ENCODE results near the gene JAK2.

Gene JAK2

GRCh38 chr9:5052838-5053237 lies 67.8 kb downstream of the JAK2 start:
- no peak for ATAC-seq
- TF ChIP-seq RARB (CRISPR knock-in tag; IDR thresholded peaks at IDR 0.05) (no peak), CSRNP3 (CRISPR knock-in tag; IDR thresholded peaks at IDR 0.05) (no peak), ARNTL (CRISPR knock-in tag; IDR thresholded peaks at IDR 0.05; ENCODE audit: borderline replicate concordance, low read depth) (no peak), ZNF8 (CRISPR knock-in tag; IDR thresholded peaks at IDR 0.05) (no peak), ZNF70 (CRISPR knock-in tag; IDR thresholded peaks at IDR 0.05) (no peak), BACH2 (CRISPR knock-in tag; IDR thresholded peaks at IDR 0.05; ENCODE audit: borderline replicate concordance) (no peak), POU6F1 (CRISPR knock-in tag; IDR thresholded peaks at IDR 0.05; ENCODE audit: borderline replicate concordance, low read depth) (no peak), ZFP3 (CRISPR knock-in tag; IDR thresholded peaks at IDR 0.05) (no peak), ESRRG (CRISPR knock-in tag; IDR thresholded peaks at IDR 0.05) (no peak), ZFP30 (CRISPR knock-in tag; IDR thresholded peaks at IDR 0.05) (no peak), CREB5 (CRISPR knock-in tag; IDR thresholded peaks at IDR 0.05; ENCODE audit: low read depth) (no peak), CSDC2 (CRISPR knock-in tag; IDR thresholded peaks at IDR 0.05) (no peak), ISL1 (CRISPR knock-in tag; IDR thresholded peaks at IDR 0.05) (no peak), TOX (CRISPR knock-in tag; IDR thresholded peaks at IDR 0.05; ENCODE audit: borderline replicate concordance) (no peak), SNAI2 (CRISPR knock-in tag; IDR thresholded peaks at IDR 0.05) (no peak)

GRCh38 chr9:5062631-5063030 lies 77.6 kb downstream of the JAK2 start:
- TF ChIP-seq CSRNP3 (CRISPR knock-in tag; IDR thresholded peaks at IDR 0.05) (no peak), ZFP30 (CRISPR knock-in tag; IDR thresholded peaks at IDR 0.05) (no peak), PPARA (CRISPR knock-in tag; IDR thresholded peaks at IDR 0.05; ENCODE audit: borderline replicate concordance) (no peak), BACH2 (CRISPR knock-in tag; IDR thresholded peaks at IDR 0.05; ENCODE audit: borderline replicate concordance) (no peak), ZNF565 (CRISPR knock-in tag; conservative IDR thresholded peaks at IDR 0.05; ENCODE audit: low read depth) (no peak), PATZ1 (CRISPR knock-in tag; IDR thresholded peaks at IDR 0.05; ENCODE audit: borderline replicate concordance) (no peak), SNAI2 (CRISPR knock-in tag; IDR thresholded peaks at IDR 0.05) (no peak), RARB (CRISPR knock-in tag; IDR thresholded peaks at IDR 0.05) (no peak), ARNTL (CRISPR knock-in tag; IDR thresholded peaks at IDR 0.05; ENCODE audit: borderline replicate concordance, low read depth) (no peak), TOX (CRISPR knock-in tag; IDR thresholded peaks at IDR 0.05; ENCODE audit: borderline replicate concordance) (no peak), ZNF8 (CRISPR knock-in tag; IDR thresholded peaks at IDR 0.05) (no peak), ZC3H10 (CRISPR knock-in tag; IDR thresholded peaks at IDR 0.05) (no peak), ESRRG (CRISPR knock-in tag; IDR thresholded peaks at IDR 0.05) (no peak), ZNF70 (CRISPR knock-in tag; IDR thresholded peaks at IDR 0.05) (no peak)
- no peak for ATAC-seq

- ATAC-seq = no peak
- TF ChIP-seq TOX (CRISPR knock-in tag; IDR thresholded peaks at IDR 0.05; ENCODE audit: borderline replicate concordance) = no peak
- no peak for TF ChIP-seq TSHZ2 (CRISPR knock-in tag; IDR thresholded peaks at IDR 0.05)
- no peak for TF ChIP-seq PATZ1 (CRISPR knock-in tag; IDR thresholded peaks at IDR 0.05; ENCODE audit: borderline replicate concordance)
- no peak for TF ChIP-seq OSR1 (CRISPR knock-in tag; IDR thresholded peaks at IDR 0.05)
- TF ChIP-seq CSDC2 (CRISPR knock-in tag; IDR thresholded peaks at IDR 0.05) = no peak
- TF ChIP-seq POU6F1 (CRISPR knock-in tag; IDR thresholded peaks at IDR 0.05; ENCODE audit: borderline replicate concordance, low read depth) = no peak
- TF ChIP-seq BACH2 (CRISPR knock-in tag; IDR thresholded peaks at IDR 0.05; ENCODE audit: borderline replicate concordance) = no peak
- TF ChIP-seq SNAI2 (CRISPR knock-in tag; IDR thresholded peaks at IDR 0.05) = no peak
- TF ChIP-seq ZNF565 (CRISPR knock-in tag; conservative IDR thresholded peaks at IDR 0.05; ENCODE audit: low read depth) = no peak
Observed at GRCh38 chr9:5072871-5073270, 87.8 kb downstream of the JAK2 start.
